DND-41 (cell line): Measurements from ENCODE around the gene STOML1.

Source experiments
- EZH2 ChIP-seq: IDR thresholded peaks from 3 replicates; pipeline ENCODE4 v1.6.1; 2012; ENCODE audit warnings: borderline replicate concordance, low read depth, mild to moderate bottlenecking, moderate library complexity, low read length, inconsistent platforms; ENCODE audit not compliant: severe bottlenecking
- TF ChIP-seq, protein P1 (sequence below): IDR thresholded peaks from 2 replicates; pipeline ENCODE4 v1.5.1; 2012; ENCODE audit warnings: borderline replicate concordance, low read length, moderate library complexity, mild to moderate bottlenecking; ENCODE audit not compliant: poor library complexity, severe bottlenecking; ENCODE audit errors: extremely low read depth

GRCh38 chr15:74025436-74025835, 33.3 kb upstream of the STOML1 start:
- TF ChIP-seq, protein P1, sequence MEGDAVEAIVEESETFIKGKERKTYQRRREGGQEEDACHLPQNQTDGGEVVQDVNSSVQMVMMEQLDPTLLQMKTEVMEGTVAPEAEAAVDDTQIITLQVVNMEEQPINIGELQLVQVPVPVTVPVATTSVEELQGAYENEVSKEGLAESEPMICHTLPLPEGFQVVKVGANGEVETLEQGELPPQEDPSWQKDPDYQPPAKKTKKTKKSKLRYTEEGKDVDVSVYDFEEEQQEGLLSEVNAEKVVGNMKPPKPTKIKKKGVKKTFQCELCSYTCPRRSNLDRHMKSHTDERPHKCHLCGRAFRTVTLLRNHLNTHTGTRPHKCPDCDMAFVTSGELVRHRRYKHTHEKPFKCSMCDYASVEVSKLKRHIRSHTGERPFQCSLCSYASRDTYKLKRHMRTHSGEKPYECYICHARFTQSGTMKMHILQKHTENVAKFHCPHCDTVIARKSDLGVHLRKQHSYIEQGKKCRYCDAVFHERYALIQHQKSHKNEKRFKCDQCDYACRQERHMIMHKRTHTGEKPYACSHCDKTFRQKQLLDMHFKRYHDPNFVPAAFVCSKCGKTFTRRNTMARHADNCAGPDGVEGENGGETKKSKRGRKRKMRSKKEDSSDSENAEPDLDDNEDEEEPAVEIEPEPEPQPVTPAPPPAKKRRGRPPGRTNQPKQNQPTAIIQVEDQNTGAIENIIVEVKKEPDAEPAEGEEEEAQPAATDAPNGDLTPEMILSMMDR, result no peak
- TF ChIP-seq EZH2, result no peak
